ENCODE data around the gene AGPAT1.
A peak's percentile ranks its signal among the peaks of the same experiment; 100 is the strongest.
"Not testable (repeated sequence)": the region's sequence is repeated elsewhere in the genome, so short reads cannot be mapped to it uniquely, and the experiment has no call there.

The AGPAT1 gene

GRCh38 chr6:32147401-32148132 is 28.3 kb downstream of the AGPAT1 start:
- no peak for TF ChIP-seq GATA1 (IDR thresholded peaks at IDR 0.05; ENCODE audit: low read depth, low read length)
- no peak for TF ChIP-seq POLR2A (IDR thresholded peaks at IDR 0.05; ENCODE audit: low read length)
- DNase-seq: peak in 1 of 2 experiments; percentile 47

DNA sequence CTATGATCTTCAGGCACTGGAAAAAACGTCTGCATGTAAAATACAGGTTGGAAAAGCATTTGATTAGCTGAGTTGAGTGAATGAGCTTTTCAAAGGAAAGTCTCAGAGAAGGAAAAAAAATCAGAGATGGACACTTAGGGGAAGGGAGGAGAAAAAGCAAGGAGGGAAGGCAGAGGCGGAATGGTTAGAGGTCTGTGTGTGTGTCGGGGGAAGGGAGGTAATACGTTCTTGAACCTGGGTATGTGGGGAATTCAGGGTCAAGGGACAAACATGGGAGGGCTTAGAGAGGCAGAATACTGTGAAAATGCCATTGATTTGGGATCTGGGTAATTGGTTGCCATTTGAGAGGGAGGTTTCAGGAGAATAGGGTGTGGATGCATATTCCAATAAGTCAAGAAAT is 29.2 kb downstream of the AGPAT1 start:
- no peak for DNase-seq
- TF ChIP-seq GATA1 (IDR thresholded peaks at IDR 0.05; ENCODE audit: low read depth, low read length): no peak
- no peak for TF ChIP-seq POLR2A (IDR thresholded peaks at IDR 0.05; ENCODE audit: low read length)

DNA sequence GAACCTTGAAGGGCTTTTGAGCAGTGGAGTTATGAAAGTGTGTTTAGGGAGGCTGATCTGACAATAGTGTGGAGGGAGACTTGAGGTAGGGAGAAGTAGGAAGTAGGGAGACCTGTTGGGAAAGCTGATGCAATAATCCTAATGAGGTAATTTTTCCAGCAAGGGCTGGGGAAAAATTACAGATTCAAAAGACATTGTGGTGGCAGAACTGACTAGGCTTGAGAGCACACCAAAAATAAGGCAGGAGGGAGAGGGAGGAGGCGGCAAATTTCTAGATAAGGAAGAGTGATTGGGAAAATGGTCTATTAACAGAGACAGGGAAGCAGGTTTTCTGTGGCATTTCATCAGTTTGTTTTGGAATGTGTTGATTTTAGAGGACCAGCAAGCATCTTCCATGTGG is 29.6 kb downstream of the AGPAT1 start:
- TF ChIP-seq GATA1 (IDR thresholded peaks at IDR 0.05; ENCODE audit: low read depth, low read length): no peak
- DNase-seq: no peak

DNA sequence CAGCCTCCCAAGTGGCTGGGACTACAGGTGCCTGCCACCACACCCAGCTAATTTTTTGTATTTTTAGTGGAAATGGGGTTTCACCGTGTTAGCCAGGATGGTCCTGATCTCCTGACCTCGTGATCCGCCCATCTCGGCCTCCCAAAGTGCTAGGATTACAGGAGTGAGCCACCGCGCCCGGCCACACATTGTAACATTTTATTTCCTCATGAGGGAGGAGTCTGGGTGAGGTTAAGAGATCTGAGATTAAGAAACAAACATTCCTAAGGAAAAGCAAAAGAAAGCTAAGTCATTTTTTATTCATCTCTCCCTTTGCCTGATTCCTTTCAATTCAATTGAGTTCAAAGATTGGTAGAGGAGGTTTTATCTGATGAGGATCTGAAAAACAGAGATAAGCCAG is 31.6 kb downstream of the AGPAT1 start:
- not testable (repeated sequence) for DNase-seq

DNA sequence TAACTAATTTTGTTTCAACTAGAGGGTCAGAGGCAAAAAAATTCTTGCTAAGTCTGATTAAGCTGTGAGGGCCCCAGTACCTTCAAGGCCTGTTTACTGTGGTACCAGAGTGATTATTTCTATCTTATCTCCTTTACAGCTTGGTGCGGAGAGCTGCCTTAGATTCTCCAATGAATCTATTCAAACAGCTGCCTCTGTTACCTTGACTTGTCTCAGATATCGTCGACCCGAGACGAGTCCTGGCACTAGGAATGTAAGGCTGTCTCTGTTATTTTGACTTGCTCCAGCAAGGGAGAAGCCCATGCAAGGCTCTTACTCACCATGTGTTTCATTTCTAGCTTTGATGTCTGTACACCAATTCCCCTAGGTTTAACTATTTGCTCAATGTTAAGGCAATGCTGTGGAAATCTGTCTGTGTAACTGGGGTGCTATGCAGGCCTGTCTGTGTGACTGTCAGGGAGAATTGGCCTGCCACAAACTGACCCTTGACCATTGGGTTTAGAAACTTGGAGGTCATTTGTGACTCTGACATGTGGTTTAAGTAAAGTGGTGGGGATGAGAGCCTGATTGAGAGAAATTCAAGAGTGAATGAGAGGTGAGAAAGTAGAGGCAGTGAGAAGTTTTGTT is 35.4 kb downstream of the AGPAT1 start:
- no peak for TF ChIP-seq GATA1 (IDR thresholded peaks at IDR 0.05; ENCODE audit: low read depth, low read length)
- TF ChIP-seq POLR2A (IDR thresholded peaks at IDR 0.05; ENCODE audit: low read length): no peak
- DNase-seq: peak; percentile 63 to 91

DNA sequence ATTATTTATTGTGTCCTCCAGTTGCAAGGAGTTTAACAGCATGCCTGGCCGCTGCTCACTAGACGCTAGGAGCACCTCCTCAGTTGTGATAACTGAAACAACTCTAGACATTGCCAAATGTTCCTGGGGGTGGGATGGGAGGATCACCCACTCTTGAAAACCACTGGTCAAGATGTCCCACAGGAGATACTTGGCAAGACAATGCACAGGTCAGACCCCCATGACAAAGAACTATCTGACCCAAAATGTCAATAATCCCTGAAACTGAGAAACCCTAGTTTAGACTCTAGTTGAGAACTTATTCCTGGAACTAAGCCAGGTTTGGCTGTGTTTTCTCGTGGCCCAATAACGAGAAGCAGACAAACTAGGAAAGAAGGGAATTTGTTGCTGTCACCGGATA is 36.3 kb downstream of the AGPAT1 start:
- TF ChIP-seq GATA1 (IDR thresholded peaks at IDR 0.05; ENCODE audit: low read depth, low read length): no peak
- no peak for TF ChIP-seq POLR2A (IDR thresholded peaks at IDR 0.05; ENCODE audit: low read length)
- no peak for DNase-seq

DNA sequence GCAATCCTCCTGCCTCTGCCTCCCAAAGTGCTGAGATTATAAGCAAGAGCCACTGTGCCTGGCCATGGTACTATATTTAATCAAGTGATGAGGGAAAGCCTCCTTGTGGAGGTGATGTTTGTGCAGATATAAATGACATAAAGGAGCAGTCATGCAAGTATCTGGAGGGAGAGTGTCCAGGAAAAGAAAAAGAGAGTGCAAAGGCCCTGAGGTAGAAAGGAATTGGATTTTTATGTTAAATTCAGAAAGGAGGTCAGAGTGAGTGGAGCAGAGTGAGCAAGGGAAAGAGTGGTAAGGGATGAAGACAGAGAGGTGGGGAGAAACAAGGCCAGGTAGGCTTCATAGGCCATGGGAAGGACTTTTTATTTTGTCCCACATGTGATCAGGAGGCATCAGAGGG is 38.4 kb downstream of the AGPAT1 start:
- DNase-seq: no peak
- TF ChIP-seq POLR2A (IDR thresholded peaks at IDR 0.05; ENCODE audit: low read length) (no peak), GATA1 (IDR thresholded peaks at IDR 0.05; ENCODE audit: low read depth, low read length) (no peak)

DNA sequence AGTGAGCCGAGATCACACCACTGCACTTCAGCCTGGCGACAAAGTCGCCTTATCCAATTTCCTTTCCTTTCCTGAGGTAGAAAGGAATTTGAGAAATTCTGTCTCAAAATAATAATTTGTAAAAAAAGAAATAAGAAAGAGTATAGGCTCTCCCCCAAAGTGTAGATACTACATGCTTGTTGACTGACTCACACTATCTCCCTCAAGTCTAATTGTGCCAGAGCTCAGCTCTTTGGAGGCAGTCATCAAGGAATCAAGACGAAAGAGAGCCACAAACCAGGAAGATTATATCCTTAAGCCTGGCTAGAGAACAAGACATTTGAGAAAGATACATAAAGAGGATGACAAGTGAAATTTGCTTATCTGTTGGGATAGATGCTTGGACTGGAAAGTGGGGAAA is 42.1 kb downstream of the AGPAT1 start:
- DNase-seq: no peak
- TF ChIP-seq POLR2A (IDR thresholded peaks at IDR 0.05; ENCODE audit: low read length) (no peak), GATA1 (IDR thresholded peaks at IDR 0.05; ENCODE audit: low read depth, low read length) (no peak)

DNA sequence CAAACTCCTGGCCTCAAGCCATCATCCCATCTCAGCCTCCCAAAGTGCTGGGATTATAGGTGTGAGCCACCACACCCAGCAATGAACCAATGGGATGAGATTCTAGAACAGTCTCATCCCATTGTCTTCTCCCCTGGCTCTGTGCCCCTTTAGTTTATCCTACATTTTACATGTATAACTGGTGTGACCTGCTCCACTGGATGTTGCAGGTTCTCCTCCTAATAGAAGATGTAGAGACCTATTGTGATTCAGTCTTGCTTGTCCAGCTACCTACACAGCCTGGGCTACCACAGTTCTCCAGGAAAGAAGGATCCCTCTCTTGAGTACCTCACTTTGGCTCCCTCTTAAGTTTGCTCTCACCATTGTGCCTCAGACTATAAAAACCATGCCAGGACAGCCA is 43.8 kb downstream of the AGPAT1 start:
- DNase-seq: no peak
- TF ChIP-seq POLR2A (IDR thresholded peaks at IDR 0.05; ENCODE audit: low read length): no peak

- TF ChIP-seq GATA1 (IDR thresholded peaks at IDR 0.05; ENCODE audit: low read depth, low read length) (peak; percentile 65), POLR2A (IDR thresholded peaks at IDR 0.05; ENCODE audit: low read length) (no peak)
- DNase-seq: peak; percentile 88 to 96
Observed at GRCh38 chr6:32131439-32131948, 44.4 kb downstream of the AGPAT1 start.

DNA sequence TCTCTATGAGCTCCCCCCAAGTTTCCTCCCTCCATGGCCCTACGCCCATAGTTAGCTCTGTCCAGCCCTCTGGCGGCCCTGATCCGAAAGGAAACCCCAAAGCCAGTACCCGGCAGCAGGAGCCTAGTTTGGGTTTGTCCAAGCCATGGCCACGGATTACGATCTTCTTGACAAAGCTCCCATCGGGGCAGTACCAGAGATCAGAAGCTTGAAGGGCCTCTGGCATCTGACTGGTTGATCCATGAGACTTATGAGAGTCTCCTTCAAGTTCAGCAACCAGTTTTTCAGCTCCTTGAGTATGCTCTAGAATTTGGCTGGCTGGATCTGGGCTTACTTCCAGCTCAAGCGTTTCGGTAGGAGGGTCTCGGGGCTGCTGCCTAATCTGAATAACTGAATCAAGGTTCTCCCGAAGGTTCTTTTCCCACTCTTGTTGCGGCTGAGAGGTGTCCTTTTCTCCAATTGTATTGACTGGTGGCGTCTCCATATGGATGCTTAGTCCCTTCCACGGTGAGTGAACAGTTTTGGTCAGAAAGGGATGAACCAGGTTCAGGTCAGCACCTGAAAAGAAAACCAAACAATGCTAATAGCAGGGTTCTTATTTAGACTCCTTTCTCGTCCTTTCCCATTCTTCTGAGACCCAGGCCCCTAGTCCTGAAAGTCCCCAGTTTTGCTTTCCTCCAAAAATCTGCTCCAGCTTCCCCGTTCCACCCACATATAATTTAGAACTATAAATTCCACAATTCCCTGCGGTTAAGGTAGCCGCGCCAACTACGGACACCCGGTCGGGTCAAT is 46.4 kb downstream of the AGPAT1 start:
- DNase-seq: no peak
- no peak for TF ChIP-seq POLR2A (IDR thresholded peaks at IDR 0.05; ENCODE audit: low read length)
- TF ChIP-seq GATA1 (IDR thresholded peaks at IDR 0.05; ENCODE audit: low read depth, low read length): no peak

GRCh38 chr6:32128751-32129296 is 47.1 kb downstream of the AGPAT1 start:
- DNase-seq: no peak
- TF ChIP-seq GATA1 (IDR thresholded peaks at IDR 0.05; ENCODE audit: low read depth, low read length) (no peak), POLR2A (IDR thresholded peaks at IDR 0.05; ENCODE audit: low read length) (no peak)

- TF ChIP-seq POLR2A (IDR thresholded peaks at IDR 0.05; ENCODE audit: low read length) (peak; percentile 83), GATA1 (IDR thresholded peaks at IDR 0.05; ENCODE audit: low read depth, low read length) (no peak)
- peak; percentile 99 to 100 for DNase-seq
Observed at GRCh38 chr6:32127717-32128592, 47.9 kb downstream of the AGPAT1 start, which contains the start of gene ATF6B. Gene ATF6B (minus strand): TSS chr6:32128246. CDS start chr6:32128207, 39 bp downstream.

Data from erythroblast (primary cell).